Activated naive CD8-positive, alpha-beta T cell treated with anti-CD3 and anti-CD28 coated beads, Interleukin-2, amount 50 U/mL, for 16 hours (primary cell): Measurements from ENCODE around the gene HSPA1A.
"Not testable (repeated sequence)": the region's sequence is repeated elsewhere in the genome, so short reads cannot be mapped to it uniquely, and the experiment has no call there.

ENCODE experiments used
- DNase-seq: peaks from one replicate; pipeline ENCODE4 v3.0.0-alpha.2; 2020; ENCODE audit warnings: low read depth, low spot score

Gene HSPA1A

GRCh38 chr6:31781244-31782125 is 33.9 kb upstream of the HSPA1A start:
- DNase-seq, result no peak

DNA sequence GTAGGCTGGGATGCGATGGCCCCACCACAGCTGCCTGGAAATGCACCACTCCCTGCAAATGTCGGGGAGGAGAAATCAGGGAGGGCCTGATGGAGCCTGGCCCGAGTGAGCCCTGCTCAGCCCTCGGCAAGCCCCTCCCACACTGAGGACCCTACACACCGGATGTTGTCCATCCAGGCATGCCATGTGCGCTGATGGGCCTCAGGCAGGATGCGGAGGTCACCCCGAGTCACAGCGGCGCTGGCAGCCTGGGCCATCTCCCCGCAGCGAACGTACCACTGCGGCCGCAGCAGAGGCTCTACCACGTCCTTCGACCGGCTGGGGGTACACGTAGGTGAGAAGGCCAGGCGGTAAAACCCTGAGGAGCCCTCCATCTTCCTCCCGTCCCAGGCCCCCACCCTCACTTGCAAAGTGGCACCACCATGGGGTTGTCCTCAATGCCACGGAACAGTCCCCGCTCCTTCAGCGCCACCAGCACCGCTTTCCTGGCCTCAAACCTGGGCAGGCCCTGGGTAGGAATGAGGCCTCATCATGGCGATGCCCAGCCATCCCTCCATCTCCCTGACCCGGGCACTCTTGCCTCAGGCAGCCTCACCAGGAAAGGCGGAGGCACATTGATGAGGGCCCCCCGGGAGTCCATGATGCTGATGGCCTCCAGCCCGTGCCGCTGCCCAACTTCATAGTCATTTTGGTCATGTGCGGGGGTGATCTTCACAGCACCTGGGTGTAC is 33.1 kb upstream of the HSPA1A start:
- DNase-seq, result no peak

DNA sequence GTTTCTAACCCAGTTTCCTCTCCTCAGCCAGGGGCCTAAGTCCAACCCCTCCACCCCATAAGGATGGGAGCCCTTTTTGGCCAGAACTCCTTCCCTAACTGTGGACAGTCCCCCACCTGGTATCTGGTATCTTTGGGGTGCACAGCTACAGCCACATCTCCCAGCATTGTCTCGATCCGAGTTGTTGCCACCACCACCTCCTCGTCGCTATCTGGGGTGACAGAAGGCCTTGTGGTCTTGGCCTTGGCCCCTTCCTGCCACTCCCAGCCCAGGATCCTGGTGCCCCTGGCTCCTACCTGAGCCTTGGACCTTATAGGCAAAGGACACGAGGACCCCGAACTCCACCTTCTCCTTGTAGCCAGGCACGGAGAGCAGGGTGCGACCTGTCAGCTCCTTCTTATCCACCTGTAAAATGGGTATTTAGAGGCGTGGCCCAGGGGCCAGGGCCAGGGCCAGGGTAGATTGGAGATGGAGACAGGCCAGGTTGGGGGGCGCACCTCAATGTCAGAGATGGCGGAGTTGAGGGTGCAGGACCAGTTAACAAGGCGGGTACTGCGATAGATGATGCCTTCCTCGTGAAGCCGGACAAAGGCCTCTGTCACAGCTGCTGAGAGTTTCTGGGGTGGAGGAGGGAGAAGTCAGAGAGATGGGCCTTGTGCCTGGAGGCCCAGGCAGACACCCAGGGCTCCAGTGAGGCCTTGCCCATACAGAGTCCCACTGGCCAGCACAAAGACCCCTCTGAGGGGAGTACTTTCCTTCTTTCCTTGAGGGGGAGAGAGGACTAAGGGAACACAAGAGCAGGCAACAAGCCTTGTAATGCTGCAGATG is 31.0 kb upstream of the HSPA1A start:
- no peak for DNase-seq

DNA sequence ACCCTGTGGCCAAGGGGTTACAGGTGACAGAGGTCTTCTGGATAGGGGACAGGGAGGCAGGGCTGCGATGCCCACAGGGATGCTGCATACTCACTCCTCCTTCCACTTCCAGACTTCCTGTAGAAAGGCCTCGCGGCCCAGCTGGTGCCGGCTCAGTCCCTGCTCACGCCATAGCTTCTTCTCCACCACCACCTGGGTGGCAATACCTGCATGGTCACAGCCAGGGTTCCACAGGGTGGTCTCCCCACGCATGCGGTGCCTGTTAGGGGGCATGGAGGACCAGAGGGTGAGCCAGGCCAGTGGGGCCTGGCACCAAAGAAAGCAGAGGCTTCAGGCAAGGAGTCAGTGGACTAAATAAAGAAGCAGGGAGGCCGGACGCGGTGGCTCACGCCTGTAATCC is 29.9 kb upstream of the HSPA1A start:
- DNase-seq, result no peak

DNA sequence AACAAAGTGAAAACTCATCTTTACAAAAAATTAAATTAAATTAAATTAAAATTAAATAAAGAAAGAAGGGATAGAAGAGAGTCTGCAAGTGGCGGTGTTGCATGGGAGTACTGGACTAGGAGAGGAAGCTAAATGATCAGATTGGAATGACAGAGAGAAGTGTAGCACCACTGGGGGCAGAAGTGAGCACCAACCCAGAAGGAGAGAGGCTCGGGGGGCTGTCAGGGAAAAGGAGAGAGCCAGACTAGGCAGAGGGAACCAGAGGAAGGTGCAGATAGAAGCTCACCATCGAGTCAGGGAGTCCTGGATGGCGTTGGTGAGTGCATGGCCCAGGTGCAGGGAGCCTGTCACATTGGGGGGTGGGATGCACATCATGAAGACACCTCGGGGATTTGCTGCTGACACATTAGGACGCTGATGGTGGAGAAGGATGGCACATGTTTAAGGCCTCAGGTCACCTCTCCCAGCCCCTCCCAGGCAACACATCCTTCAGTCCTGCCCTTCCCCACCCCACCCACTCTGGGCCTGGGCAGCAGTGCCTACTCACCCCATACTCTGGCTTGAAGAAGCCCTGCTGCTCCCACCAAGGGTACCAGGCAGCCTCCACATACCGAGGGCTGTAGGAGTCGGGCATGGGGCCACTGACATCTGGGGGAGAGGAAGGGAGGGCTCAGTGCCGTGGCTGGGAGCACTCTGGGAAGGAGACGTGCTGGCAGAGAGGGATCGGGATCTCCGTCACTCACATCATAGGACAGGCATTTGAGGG is 23.8 kb upstream of the HSPA1A start:
- DNase-seq, result no peak

DNA sequence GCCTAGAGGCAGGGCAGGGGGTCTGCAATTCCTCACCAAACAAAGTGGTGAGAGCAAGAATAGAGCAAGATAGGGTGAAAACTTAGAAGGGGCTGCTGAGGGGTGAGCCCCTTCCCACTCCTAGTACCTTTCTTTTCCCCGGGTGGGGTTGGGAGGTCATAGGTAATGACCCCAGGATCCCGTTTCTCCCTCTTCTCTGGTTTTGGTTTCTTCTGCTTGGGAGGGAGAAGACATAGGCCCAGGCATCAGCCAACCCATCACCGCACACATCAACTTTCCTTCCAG is 23.3 kb upstream of the HSPA1A start:
- no peak for DNase-seq

DNA sequence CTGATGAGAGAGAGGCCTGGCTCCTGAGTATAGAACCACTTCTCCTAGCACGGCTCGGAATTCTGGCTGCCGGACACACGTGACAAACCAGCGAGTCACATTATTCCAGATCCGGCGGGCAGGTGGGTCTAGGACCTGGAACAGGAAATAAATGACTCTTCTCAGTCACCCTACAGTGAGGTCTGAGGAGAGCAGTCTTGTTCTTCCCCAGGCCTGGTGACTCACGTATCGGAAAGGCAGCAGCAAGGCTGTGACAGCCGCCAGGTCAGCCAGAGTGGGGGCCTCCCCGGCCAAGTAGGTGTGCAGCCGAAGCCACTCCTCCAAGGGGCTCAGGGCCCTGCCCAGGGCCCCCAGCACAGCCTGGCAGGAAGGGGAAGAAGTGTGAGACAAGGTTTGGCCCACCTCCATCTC is 22.6 kb upstream of the HSPA1A start:
- no peak for DNase-seq

- DNase-seq, result not testable (repeated sequence)
Measured at GRCh38 chr6:31793927-31794245, 21.5 kb upstream of the HSPA1A start.

GRCh38 chr6:31794294-31794865 is 21.0 kb upstream of the HSPA1A start:
- DNase-seq, result no peak

DNA sequence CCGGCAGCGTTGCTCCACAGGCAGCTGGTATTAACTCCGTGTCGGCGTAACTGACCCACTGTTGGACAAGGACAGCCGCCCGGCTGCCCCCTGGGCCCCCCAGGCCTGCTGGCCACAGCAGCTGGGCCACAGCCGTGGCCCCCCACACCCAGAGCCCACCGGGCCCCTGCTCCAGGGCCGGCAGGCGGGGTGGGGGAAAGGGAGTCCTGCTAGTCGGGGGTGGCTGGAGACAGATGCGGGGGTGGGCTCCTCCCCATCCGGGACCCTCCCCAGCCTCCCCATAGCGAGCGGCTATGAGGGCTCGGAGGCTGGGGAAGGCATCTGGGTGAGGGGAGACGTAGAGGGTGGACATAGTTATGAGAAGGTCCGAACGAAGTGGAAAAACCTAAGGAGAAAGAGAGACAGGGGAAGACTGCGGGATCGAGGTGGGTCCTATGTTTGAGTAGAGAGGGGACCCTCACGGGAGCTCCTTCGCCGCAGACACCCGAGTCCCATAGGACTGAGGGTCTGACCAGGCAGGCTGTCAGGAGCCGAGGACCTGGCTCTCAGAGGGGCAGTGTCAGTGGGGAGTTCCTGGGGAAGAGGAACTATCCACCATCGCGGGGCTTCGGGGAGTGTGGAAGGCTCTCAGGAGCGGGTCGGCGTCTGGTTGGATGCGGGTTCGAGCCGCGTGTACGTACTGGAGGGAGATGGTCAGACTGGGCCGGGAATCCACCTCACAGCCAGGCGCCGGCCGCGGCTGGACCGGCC is 20.3 kb upstream of the HSPA1A start:
- no peak for DNase-seq

DNA sequence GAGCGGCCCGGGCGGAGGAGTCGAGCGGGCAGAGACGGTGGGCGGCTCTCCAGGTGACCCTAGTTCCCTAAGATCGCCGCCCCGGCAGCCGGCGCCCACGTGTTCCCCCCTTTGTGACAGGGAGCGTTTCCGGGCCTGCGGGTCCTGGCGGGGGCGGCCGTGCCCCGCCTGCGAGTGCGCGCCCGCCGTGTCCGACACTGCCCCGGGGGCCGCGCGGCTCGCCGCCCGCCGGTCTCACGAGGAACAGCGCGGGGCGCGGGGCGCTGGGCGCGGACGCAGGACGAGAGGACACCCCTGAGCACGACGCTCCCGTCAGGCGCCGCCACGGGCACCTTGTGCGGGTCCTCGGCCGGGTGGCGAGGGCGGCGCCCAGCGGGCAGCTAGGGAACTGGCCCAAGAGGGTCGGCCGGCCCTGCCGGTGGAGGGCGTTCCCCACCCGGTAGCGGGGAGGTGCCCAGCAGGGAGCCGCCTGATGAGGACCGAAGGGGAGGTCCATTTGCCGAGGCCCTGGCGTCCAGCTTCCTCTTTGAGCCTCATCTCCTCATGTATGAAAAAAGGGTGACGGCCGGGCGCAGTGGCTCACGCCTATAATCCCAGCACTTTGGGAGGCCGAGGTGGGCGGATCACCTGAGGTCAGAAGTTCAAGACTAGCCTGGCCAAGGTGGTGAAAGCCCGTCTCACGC is 19.6 kb upstream of the HSPA1A start, which contains the start of gene VARS1:
Gene VARS1 (minus strand): TSS at position 137 of the 683 bp plus-strand sequence. CDS start 535 bp downstream, outside the sequence.
- DNase-seq, result peak; percentile 52

DNA sequence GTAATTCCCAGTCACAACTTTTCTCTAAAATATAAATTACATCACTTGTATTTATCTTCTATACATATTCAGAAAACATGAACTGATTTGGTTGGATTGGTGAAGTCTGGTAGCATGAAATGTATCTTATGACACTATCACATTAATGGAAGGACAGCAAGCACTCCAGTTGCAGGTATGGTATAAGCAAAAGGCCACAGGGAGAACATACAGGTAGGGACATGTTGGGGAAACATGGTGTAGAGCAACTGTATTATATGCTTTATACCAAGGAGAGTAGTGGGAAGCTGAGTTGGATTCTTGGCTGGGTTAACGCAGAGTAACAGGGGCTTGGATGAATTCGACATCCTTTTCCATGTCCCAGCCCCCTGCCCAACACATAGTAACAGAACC is 18.4 kb upstream of the HSPA1A start:
- no peak for DNase-seq

GRCh38 chr6:31797588-31797987 is 17.8 kb upstream of the HSPA1A start:
- no peak for DNase-seq

DNA sequence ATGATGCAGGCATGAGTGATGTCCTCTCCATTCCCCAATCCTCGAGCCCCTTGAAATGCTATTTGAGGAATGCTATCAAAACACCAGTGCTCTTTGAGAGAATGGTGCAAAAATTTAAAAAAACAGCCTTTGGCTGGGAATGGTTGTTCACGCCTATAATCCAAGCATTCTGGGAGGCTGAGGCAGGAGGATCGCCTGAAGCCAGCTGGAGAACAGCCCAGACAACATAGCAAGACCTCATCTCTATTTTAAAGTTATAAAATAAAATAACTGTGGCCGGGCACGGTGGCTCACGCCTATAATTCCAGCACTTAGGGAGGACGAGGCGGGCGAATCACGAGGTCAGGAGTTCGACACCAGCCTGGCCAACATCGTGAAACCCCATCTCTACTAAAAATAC is 15.6 kb upstream of the HSPA1A start:
- DNase-seq, result no peak

DNA sequence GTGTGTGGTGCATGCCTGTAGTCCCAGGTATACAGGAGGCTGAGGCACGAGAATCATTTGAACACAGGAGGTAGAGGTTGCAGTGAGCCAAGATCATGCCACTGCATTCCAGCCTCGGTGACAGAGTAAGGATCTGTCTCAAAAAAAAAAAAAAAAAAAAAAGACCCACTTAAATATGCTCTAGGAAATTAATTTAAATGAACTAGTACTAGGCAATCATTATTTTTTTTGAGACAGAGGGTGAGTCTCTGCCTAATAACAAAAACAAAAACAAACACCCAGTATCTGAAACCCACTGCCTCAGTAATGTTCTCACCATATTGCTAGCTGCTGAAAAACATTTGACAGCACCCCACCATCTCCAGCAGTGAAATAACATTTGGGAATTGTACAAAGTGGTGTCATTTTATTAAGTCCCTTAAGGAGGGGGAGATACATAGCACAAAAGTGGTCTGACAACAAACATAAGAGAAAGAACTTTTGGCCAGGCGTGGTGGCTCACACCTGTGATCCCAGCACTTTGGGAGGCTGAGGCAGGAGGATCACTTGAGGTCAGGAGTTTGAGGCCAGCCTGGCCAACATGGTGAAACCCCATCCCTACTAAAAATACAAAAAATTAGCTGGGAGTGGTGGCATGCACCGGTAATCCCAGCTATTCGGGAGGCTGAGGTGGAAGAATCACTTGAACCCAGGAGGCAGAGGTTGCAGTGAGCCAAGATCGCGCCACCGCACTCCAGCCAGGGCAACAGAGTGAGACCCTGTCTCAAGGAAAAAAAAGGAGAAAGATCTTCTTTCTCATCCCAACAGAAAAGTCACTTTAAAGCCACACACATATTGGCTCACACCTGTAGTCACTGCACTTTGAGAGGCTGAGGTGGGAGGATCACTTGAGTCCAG is 14.1 kb upstream of the HSPA1A start:
- DNase-seq, result not testable (repeated sequence)

GRCh38 chr6:31805939-31806469 is 9.3 kb upstream of the HSPA1A start:
- no peak for DNase-seq

DNA sequence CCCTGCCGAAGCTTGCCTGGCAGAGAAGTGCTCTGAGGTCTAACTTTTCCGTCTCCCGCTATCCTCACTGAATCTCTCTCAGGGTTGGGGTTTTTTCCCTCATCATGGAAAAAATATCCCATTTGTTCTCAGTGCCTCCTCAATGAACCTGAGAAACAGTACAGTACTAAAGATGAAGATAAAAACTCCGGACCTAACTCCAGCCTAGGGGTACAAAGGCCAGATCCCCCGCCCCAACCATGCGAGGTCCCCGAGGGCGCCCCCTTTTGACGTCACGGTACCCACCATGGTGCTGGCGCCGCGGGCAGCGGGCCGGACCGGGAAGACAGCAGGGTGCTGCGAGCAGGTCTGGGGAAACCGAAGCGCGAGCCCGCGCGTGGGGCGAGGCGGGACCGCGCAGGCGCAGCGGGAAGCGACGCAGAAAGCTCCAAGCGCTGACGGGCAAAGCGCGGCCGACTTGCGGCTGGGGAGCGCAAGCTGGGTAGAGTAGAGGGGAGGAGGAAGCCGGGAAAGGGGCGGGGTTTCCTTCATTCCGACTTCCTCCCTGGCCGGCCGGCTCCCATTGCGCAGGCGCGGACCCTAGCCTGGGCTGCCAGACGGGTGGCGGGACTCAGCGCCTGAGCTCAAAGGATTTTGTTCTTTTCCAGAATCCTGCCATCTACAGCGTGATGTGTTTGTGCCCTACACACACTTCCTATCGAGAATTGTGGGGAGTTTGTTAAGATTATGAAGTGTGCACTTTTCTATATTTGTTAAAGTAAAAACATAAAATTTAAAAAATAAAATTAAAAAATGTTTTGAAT is 8.7 kb upstream of the HSPA1A start, which contains the start of gene LSM2:
Gene LSM2 (minus strand): TSS at position 497 of the 803 bp plus-strand sequence. CDS start 209 bp downstream, at position 288.
- peak; percentile 94 for DNase-seq

GRCh38 chr6:31808599-31808998 is 6.7 kb upstream of the HSPA1A start:
- not testable (repeated sequence) for DNase-seq
